K562 (cell line): ENCODE data around the gene CBX2. TPM values are rescaled to one million over a fixed set of nuclear protein-coding genes. Genes with fewer than 3 reads are reported as not detected.
A peak's percentile ranks its signal among the peaks of the same experiment; 100 is the strongest.

Experiments
- CEBPG ChIP-seq, 3 experiments: fragments of 200-800 bp in 1 of 3; sonication (Bioruptor generic) in 1 of 3; sonication (generic) in 1 of 3; formaldehyde crosslinking in 1 of 3; IDR thresholded peaks in 2 of 3; conservative IDR thresholded peaks in 1 of 3; 2 replicates each; pipeline versions ENCODE4 v1.6.1 to v1.8.0; 2016 to 2022; ENCODE audit warnings: missing compliant biosample characterization in 2 of 3, missing genetic modification characterization in 2 of 3, mild to moderate bottlenecking in 1 of 3, missing genetic modification reagents in 1 of 3
- FOXA1 ChIP-seq: fragments of 450-650 bp; IDR thresholded peaks from 2 replicates; pipeline ENCODE4 v1.6.1; 2016; ENCODE audit warnings: mild to moderate bottlenecking, borderline replicate concordance
- KDM5B ChIP-seq: fragments of 200-600 bp; sonication (generic); IDR thresholded peaks from 2 replicates; pipeline ENCODE4 v1.6.1; 2012; ENCODE audit warnings: low read depth, mild to moderate bottlenecking, moderate library complexity, low read length, control low read depth, inconsistent platforms; ENCODE audit not compliant: insufficient replicate concordance
- MAFF ChIP-seq: IDR thresholded peaks from 2 replicates; pipeline ENCODE4 v1.6.1; 2012; ENCODE audit warnings: low read length, improper control_type of control experiment
- MYNN ChIP-seq, 2 experiments: sonication (generic); formaldehyde crosslinking in 1 of 2; IDR thresholded peaks; 2 replicates each; pipeline versions ENCODE4 v1.5.0 to v1.6.1; 2016 to 2020; ENCODE audit warnings: antibody characterized with exemption in 1 of 2, missing genetic modification reagents in 1 of 2
- NCOA2 ChIP-seq, 2 experiments: fragments of 450-650 bp; IDR thresholded peaks; 2 replicates each; pipeline ENCODE4 v1.6.1; 2018; ENCODE audit warnings: mild to moderate bottlenecking in 2 of 2, moderate library complexity in 1 of 2; ENCODE audit not compliant: partially characterized antibody in 2 of 2
- SIRT6 ChIP-seq: IDR thresholded peaks from one replicate; pipeline ENCODE4 v1.6.1; 2012; ENCODE audit warnings: low read depth, mild to moderate bottlenecking, control low read depth, inconsistent platforms, low read length, moderate library complexity
- SMC3 ChIP-seq: conservative IDR thresholded peaks from 2 replicates; pipeline ENCODE4 v1.6.1; 2011; ENCODE audit warnings: low read depth, low read length, improper control_type of control experiment; ENCODE audit not compliant: insufficient read depth
- SOX6 ChIP-seq: fragments of 450-650 bp; IDR thresholded peaks from 2 replicates; pipeline ENCODE4 v1.6.1; 2014; ENCODE audit warnings: mild to moderate bottlenecking
- ZFPM2 ChIP-seq: fragments of 250-450 bp; sonication (Bioruptor Pico); IDR thresholded peaks from 2 replicates; pipeline ENCODE4 v1.5.1; 2022; ENCODE audit warnings: mild to moderate bottlenecking
- polyA plus RNA-seq, 8 experiments: library from polyadenylated mRNA; depleted of rRNA in 4 of 8; stranded (reverse) in 5 of 8; unstranded in 3 of 8; fragments of >200 nt; fragmentation: Nextera tagmentation in 2 of 8; fragmentation: Illumina TruSeq in 1 of 8; extraction: Ambion mirVana in 2 of 8; extraction: Trizol in 1 of 8; gene quantifications; 2 replicates each; pipeline versions ENCODE4 v1.2.1 to v1.2.3, GENCODE V29; 2011 to 2014; ENCODE audit warnings: inconsistent platforms in 1 of 8, missing spikeins in 1 of 8
- total RNA-seq, 7 experiments: library from RNA; depleted of rRNA in 6 of 7; stranded (reverse); fragments of >200 nt in 6 of 7; fragmentation: Illumina TruSeq in 2 of 7; extraction: Trizol in 2 of 7; gene quantifications; 2 replicates each; pipeline versions ENCODE4 v1.2.1 to v1.2.3, GENCODE V29; 2011 to 2021; ENCODE audit warnings: low replicate concordance in 1 of 7
- TF ChIP-seq, protein P1 (sequence below): fragments of 250-450 bp; sonication (Bioruptor Pico); IDR thresholded peaks from 2 replicates; pipeline ENCODE4 v1.5.0; 2021; ENCODE audit warnings: mild to moderate bottlenecking, borderline replicate concordance
- TF ChIP-seq, protein P2 (sequence below): fragments of 200-600 bp; sonication (generic); IDR thresholded peaks from one replicate; pipeline ENCODE4 v1.6.1; 2012; ENCODE audit warnings: mild to moderate bottlenecking, low read depth, low read length, inconsistent platforms

The CBX2 gene
- total and polyA plus RNA-seq, 9 of the 15 experiments (the other 6 are each of a cell fraction or from before 2014, with no cell fraction given) = 0.66 to 26.9 (median 13.9) TPM

DNA sequence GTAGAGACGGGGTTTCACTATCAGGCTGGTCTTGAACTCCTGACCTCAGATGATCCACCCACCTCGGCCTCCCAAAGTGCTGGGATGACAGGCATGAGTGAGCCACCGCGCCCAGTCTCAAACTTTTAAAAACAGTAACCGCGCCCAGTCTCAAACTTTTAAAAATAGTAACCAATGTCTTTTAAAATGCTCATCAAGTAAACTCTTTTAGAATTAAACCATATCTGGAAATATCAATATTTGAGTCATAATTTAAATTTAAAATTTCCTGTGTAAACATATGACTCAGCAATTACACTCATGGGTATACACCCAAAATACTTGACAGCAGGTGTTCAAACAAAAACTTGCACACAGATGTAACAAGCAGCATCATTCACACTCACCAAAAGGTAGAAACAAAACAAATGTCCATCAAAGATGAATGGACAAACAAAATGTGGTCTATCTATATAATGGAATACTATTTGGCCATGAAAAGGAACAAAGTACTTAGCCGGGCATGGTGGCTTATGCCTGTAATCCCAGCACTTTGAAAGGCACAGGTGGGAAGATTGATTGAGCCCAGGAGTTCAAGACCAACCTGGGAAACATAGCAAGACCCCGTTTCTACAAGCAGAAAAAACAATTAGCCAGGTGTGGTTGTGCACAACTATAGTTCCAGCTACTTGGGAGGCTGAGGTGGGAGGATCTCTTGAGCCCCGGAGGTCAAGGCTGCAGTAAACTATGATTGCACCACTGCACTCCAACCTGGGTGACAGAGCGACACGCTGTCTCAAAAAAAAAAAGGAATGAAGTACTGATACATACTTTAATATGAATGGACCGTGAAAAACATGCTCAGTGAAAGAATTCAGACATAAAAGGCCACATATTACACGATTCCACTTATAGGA lies 27.1 kb upstream of the CBX2 start (continued):
- TF ChIP-seq, protein P1, sequence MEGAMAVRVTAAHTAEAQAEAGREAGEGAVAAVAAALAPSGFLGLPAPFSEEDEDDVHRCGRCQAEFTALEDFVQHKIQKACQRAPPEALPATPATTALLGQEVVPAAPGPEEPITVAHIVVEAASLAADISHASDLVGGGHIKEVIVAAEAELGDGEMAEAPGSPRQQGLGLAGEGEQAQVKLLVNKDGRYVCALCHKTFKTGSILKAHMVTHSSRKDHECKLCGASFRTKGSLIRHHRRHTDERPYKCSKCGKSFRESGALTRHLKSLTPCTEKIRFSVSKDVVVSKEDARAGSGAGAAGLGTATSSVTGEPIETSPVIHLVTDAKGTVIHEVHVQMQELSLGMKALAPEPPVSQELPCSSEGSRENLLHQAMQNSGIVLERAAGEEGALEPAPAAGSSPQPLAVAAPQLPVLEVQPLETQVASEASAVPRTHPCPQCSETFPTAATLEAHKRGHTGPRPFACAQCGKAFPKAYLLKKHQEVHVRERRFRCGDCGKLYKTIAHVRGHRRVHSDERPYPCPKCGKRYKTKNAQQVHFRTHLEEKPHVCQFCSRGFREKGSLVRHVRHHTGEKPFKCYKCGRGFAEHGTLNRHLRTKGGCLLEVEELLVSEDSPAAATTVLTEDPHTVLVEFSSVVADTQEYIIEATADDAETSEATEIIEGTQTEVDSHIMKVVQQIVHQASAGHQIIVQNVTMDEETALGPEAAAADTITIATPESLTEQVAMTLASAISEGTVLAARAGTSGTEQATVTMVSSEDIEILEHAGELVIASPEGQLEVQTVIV (CRISPR knock-in tag) = no peak
- no peak for TF ChIP-seq CEBPG (CRISPR knock-in tag; IDR thresholded peaks at IDR 0.05)
- no peak for TF ChIP-seq CEBPG (tag; conservative IDR thresholded peaks at IDR 0.05 in 1 of 2, IDR thresholded peaks at IDR 0.05 in 1 of 2)
- no peak for TF ChIP-seq SOX6
- TF ChIP-seq SIRT6 = no peak
- TF ChIP-seq SMC3 = no peak
- TF ChIP-seq, protein P2, sequence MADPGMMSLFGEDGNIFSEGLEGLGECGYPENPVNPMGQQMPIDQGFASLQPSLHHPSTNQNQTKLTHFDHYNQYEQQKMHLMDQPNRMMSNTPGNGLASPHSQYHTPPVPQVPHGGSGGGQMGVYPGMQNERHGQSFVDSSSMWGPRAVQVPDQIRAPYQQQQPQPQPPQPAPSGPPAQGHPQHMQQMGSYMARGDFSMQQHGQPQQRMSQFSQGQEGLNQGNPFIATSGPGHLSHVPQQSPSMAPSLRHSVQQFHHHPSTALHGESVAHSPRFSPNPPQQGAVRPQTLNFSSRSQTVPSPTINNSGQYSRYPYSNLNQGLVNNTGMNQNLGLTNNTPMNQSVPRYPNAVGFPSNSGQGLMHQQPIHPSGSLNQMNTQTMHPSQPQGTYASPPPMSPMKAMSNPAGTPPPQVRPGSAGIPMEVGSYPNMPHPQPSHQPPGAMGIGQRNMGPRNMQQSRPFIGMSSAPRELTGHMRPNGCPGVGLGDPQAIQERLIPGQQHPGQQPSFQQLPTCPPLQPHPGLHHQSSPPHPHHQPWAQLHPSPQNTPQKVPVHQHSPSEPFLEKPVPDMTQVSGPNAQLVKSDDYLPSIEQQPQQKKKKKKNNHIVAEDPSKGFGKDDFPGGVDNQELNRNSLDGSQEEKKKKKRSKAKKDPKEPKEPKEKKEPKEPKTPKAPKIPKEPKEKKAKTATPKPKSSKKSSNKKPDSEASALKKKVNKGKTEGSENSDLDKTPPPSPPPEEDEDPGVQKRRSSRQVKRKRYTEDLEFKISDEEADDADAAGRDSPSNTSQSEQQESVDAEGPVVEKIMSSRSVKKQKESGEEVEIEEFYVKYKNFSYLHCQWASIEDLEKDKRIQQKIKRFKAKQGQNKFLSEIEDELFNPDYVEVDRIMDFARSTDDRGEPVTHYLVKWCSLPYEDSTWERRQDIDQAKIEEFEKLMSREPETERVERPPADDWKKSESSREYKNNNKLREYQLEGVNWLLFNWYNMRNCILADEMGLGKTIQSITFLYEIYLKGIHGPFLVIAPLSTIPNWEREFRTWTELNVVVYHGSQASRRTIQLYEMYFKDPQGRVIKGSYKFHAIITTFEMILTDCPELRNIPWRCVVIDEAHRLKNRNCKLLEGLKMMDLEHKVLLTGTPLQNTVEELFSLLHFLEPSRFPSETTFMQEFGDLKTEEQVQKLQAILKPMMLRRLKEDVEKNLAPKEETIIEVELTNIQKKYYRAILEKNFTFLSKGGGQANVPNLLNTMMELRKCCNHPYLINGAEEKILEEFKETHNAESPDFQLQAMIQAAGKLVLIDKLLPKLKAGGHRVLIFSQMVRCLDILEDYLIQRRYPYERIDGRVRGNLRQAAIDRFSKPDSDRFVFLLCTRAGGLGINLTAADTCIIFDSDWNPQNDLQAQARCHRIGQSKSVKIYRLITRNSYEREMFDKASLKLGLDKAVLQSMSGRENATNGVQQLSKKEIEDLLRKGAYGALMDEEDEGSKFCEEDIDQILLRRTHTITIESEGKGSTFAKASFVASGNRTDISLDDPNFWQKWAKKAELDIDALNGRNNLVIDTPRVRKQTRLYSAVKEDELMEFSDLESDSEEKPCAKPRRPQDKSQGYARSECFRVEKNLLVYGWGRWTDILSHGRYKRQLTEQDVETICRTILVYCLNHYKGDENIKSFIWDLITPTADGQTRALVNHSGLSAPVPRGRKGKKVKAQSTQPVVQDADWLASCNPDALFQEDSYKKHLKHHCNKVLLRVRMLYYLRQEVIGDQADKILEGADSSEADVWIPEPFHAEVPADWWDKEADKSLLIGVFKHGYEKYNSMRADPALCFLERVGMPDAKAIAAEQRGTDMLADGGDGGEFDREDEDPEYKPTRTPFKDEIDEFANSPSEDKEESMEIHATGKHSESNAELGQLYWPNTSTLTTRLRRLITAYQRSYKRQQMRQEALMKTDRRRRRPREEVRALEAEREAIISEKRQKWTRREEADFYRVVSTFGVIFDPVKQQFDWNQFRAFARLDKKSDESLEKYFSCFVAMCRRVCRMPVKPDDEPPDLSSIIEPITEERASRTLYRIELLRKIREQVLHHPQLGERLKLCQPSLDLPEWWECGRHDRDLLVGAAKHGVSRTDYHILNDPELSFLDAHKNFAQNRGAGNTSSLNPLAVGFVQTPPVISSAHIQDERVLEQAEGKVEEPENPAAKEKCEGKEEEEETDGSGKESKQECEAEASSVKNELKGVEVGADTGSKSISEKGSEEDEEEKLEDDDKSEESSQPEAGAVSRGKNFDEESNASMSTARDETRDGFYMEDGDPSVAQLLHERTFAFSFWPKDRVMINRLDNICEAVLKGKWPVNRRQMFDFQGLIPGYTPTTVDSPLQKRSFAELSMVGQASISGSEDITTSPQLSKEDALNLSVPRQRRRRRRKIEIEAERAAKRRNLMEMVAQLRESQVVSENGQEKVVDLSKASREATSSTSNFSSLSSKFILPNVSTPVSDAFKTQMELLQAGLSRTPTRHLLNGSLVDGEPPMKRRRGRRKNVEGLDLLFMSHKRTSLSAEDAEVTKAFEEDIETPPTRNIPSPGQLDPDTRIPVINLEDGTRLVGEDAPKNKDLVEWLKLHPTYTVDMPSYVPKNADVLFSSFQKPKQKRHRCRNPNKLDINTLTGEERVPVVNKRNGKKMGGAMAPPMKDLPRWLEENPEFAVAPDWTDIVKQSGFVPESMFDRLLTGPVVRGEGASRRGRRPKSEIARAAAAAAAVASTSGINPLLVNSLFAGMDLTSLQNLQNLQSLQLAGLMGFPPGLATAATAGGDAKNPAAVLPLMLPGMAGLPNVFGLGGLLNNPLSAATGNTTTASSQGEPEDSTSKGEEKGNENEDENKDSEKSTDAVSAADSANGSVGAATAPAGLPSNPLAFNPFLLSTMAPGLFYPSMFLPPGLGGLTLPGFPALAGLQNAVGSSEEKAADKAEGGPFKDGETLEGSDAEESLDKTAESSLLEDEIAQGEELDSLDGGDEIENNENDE = no peak
- TF ChIP-seq NCOA2 (IDR thresholded peaks at IDR 0.05; ENCODE audit: partially characterized antibody in 2 of 2) = no peak
- TF ChIP-seq ZFPM2 (CRISPR knock-in tag) = no peak
- TF ChIP-seq MAFF = peak; percentile 94
- TF ChIP-seq KDM5B = no peak
- TF ChIP-seq MYNN (IDR thresholded peaks at IDR 0.05) = no peak
- TF ChIP-seq MYNN (CRISPR knock-in tag; IDR thresholded peaks at IDR 0.05) = no peak
- TF ChIP-seq FOXA1 = no peak
